Endothelial cell of umbilical vein (primary cell): ENCODE measurements around the gene TSPO.

Source experiments
- EZH2 ChIP-seq: IDR thresholded peaks from 2 replicates; pipeline ENCODE4 v1.6.1; 2012; ENCODE audit warnings: borderline replicate concordance, low read depth, mild to moderate bottlenecking, moderate library complexity, low read length, inconsistent platforms; ENCODE audit not compliant: severe bottlenecking
- FOS ChIP-seq: IDR thresholded peaks from 2 replicates; pipeline ENCODE4 v1.6.1; 2011; ENCODE audit warnings: mild to moderate bottlenecking, low read length, moderate library complexity, borderline replicate concordance; ENCODE audit not compliant: insufficient read depth
- GATA2 ChIP-seq: IDR thresholded peaks from 2 replicates; pipeline ENCODE4 v1.7.0; 2011; ENCODE audit warnings: low read depth, mild to moderate bottlenecking, moderate library complexity, mixed read lengths, low read length; ENCODE audit not compliant: insufficient read length, insufficient read depth
- JUN ChIP-seq: IDR thresholded peaks from 2 replicates; pipeline ENCODE4 v1.6.1; 2011; ENCODE audit warnings: borderline replicate concordance, low read depth; ENCODE audit not compliant: insufficient read length, insufficient read depth
- MAX ChIP-seq: IDR thresholded peaks from 2 replicates; pipeline ENCODE4 v1.6.1; 2011; ENCODE audit not compliant: insufficient read depth, insufficient read length
- MYC ChIP-seq: IDR thresholded peaks from one replicate; pipeline ENCODE4 v1.6.1; 2011; ENCODE audit warnings: mild to moderate bottlenecking, low read depth, low read length
- POLR2A ChIP-seq: IDR thresholded peaks from 2 replicates; pipeline ENCODE4 v1.6.1; 2012; ENCODE audit warnings: low read depth, mild to moderate bottlenecking, control low read depth, low read length
- POLR2AphosphoS5 ChIP-seq: IDR thresholded peaks from 2 replicates; pipeline ENCODE4 v1.6.1; 2012; ENCODE audit warnings: low read depth, mild to moderate bottlenecking, control low read depth, low read length, moderate library complexity; ENCODE audit not compliant: insufficient read depth
- TF ChIP-seq, protein P1 (sequence below), 2 donors: IDR thresholded peaks; 1 replicate in 1 of 2; 2 replicates in 1 of 2; pipeline ENCODE4 v1.5.1; 2011; ENCODE audit warnings: low read length in 2 of 2, mild to moderate bottlenecking in 2 of 2, moderate library complexity in 2 of 2, control low read depth in 1 of 2, inconsistent platforms in 1 of 2, low read depth in 1 of 2; ENCODE audit not compliant: insufficient read depth in 1 of 2; ENCODE audit errors: extremely low read depth in 1 of 2

- TF ChIP-seq MAX = no peak
- TF ChIP-seq, protein P1, sequence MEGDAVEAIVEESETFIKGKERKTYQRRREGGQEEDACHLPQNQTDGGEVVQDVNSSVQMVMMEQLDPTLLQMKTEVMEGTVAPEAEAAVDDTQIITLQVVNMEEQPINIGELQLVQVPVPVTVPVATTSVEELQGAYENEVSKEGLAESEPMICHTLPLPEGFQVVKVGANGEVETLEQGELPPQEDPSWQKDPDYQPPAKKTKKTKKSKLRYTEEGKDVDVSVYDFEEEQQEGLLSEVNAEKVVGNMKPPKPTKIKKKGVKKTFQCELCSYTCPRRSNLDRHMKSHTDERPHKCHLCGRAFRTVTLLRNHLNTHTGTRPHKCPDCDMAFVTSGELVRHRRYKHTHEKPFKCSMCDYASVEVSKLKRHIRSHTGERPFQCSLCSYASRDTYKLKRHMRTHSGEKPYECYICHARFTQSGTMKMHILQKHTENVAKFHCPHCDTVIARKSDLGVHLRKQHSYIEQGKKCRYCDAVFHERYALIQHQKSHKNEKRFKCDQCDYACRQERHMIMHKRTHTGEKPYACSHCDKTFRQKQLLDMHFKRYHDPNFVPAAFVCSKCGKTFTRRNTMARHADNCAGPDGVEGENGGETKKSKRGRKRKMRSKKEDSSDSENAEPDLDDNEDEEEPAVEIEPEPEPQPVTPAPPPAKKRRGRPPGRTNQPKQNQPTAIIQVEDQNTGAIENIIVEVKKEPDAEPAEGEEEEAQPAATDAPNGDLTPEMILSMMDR (IDR thresholded peaks at IDR 0.05; ENCODE audit: extremely low read depth in 1 of 2, insufficient read depth in 1 of 2, low read depth in 1 of 2, low read length in 2 of 2) = no peak
- no peak for TF ChIP-seq EZH2
- TF ChIP-seq POLR2A = no peak
- TF ChIP-seq GATA2 = no peak
- no peak for TF ChIP-seq MYC
- TF ChIP-seq POLR2AphosphoS5 = no peak
- TF ChIP-seq FOS = no peak
- TF ChIP-seq JUN = no peak
These were observed 34.4 kb upstream of the TSPO start for GRCh38 chr22:43116932-43117331.
